ENCODE data around the gene DCLK1.

GRCh38 chr13:36068991-36069390, 62.2 kb downstream of the DCLK1 start:
- TF ChIP-seq POLR2A (IDR thresholded peaks at IDR 0.05; ENCODE audit: low read depth) (no peak), CTCF (IDR thresholded peaks at IDR 0.05) (no peak), POLR2AphosphoS5 (IDR thresholded peaks at IDR 0.05) (no peak)

Measured in esophagus muscularis mucosa (tissue), 3 donors.